GM23338 (cell line): Measurements from ENCODE around the gene MTREX. TPM values are rescaled to one million over a fixed set of nuclear protein-coding genes. Genes with fewer than 3 reads are reported as not detected.

Experiments used
- ATAC-seq: fragments of 200-7000 bp; cut with Tn5 transposase; 3 replicates; pipeline ENCODE4 v1.9.1; 2020
- DNase-seq: peaks from one replicate; pipeline ENCODE4 v3.0.0-alpha.2; 2015; ENCODE audit warnings: low spot score
- H2AFZ ChIP-seq: fragments of 200-600 bp; sonication (generic); 2 replicates; pipeline ENCODE4 v1.8.0; 2016; ENCODE audit warnings: antibody characterized with exemption, mild to moderate bottlenecking, moderate library complexity
- H3F3A ChIP-seq: fragments of 200-600 bp; sonication (generic); replicated peaks from 2 replicates; pipeline ENCODE4 v1.8.0; 2017; ENCODE audit warnings: antibody characterized with exemption, mixed run types, low read depth
- H3K27ac ChIP-seq: fragments of 200-600 bp; sonication (generic); 2 replicates; pipeline ENCODE4 v1.6.1; 2016; ENCODE audit warnings: low read depth
- H3K27me3 ChIP-seq: fragments of 200-600 bp; sonication (generic); 2 replicates; pipeline ENCODE4 v1.8.0; 2016; ENCODE audit warnings: mild to moderate bottlenecking, mixed run types, moderate library complexity; ENCODE audit not compliant: insufficient read depth
- H3K36me3 ChIP-seq: fragments of 200-600 bp; sonication (generic); 2 replicates; pipeline ENCODE4 v1.8.0; 2016; ENCODE audit warnings: mild to moderate bottlenecking; ENCODE audit not compliant: insufficient read depth
- H3K4me1 ChIP-seq: fragments of 200-600 bp; sonication (generic); 2 replicates; pipeline ENCODE4 v1.8.0; 2016; ENCODE audit warnings: mild to moderate bottlenecking, moderate library complexity; ENCODE audit not compliant: insufficient read depth
- H3K4me2 ChIP-seq: fragments of 200-600 bp; sonication (generic); 2 replicates; pipeline ENCODE4 v1.7.1; 2017; ENCODE audit warnings: mixed run types
- H3K4me3 ChIP-seq: fragments of 200-600 bp; sonication (generic); 2 replicates; pipeline ENCODE4 v1.6.1; 2016; ENCODE audit warnings: mixed run types
- H3K79me2 ChIP-seq: fragments of 200-600 bp; sonication (generic); replicated peaks from 2 replicates; pipeline ENCODE4 v1.8.0; 2017; ENCODE audit warnings: mild to moderate bottlenecking; ENCODE audit not compliant: insufficient read depth
- H3K9me2 ChIP-seq: fragments of 200-600 bp; sonication (generic); 2 replicates; pipeline ENCODE4 v1.8.0; 2017; ENCODE audit not compliant: insufficient read depth
- H4K20me1 ChIP-seq: fragments of 200-600 bp; sonication (generic); replicated peaks from 2 replicates; pipeline ENCODE4 v1.8.0; 2017; ENCODE audit warnings: mild to moderate bottlenecking; ENCODE audit not compliant: insufficient read depth
- H3K27ac Mint-ChIP-seq: 2 replicates; pipeline ENCODE4 v1.8.0; 2020; ENCODE audit warnings: inconsistent platforms, mild to moderate bottlenecking, moderate library complexity, mixed read lengths
- H3K27me3 Mint-ChIP-seq: 3 replicates; pipeline ENCODE4 v1.8.0; 2022; ENCODE audit warnings: low read depth, mild to moderate bottlenecking, moderate library complexity, mixed read lengths, inconsistent platforms; ENCODE audit not compliant: insufficient read depth, poor library complexity
- H3K36me3 Mint-ChIP-seq: 3 replicates; pipeline ENCODE4 v1.8.0; 2021; ENCODE audit warnings: low read depth, mild to moderate bottlenecking, inconsistent platforms, moderate library complexity, mixed read lengths
- H3K4me1 Mint-ChIP-seq: 3 replicates; pipeline ENCODE4 v1.8.0; 2020; ENCODE audit warnings: mild to moderate bottlenecking, inconsistent platforms, mixed read lengths
- H3K4me3 Mint-ChIP-seq: 3 replicates; pipeline ENCODE4 v1.8.0; 2021; ENCODE audit warnings: moderate library complexity, mild to moderate bottlenecking, inconsistent platforms, mixed read lengths
- H3K9me3 Mint-ChIP-seq: 3 replicates; pipeline ENCODE4 v1.8.0; 2020; ENCODE audit warnings: moderate library complexity, mild to moderate bottlenecking, inconsistent platforms, mixed read lengths
- CREB1 ChIP-seq: fragments of 250-450 bp; sonication (Bioruptor Pico); IDR thresholded peaks from 2 replicates; pipeline ENCODE4 v1.5.0; 2020; ENCODE audit warnings: low read depth, mild to moderate bottlenecking, moderate library complexity
- EZH2 ChIP-seq: fragments of 200-600 bp; sonication (generic); IDR thresholded peaks from one replicate; pipeline ENCODE4 v1.8.0; 2017; ENCODE audit warnings: antibody characterized with exemption, mild to moderate bottlenecking, low read depth; ENCODE audit not compliant: unreplicated experiment
- POLR2AphosphoS5 ChIP-seq: IDR thresholded peaks from 2 replicates; pipeline ENCODE4 v1.6.1; 2016; ENCODE audit warnings: antibody characterized with exemption, low read depth
- STAT1 ChIP-seq: IDR thresholded peaks from one replicate; pipeline ENCODE4 v1.6.1; 2016; ENCODE audit warnings: antibody characterized with exemption; ENCODE audit not compliant: unreplicated experiment
- polyA plus RNA-seq: library from polyadenylated mRNA; unstranded; fragments of >200 nt; fragmentation: Nextera tagmentation; extraction: Ambion mirVana; gene quantifications from 2 replicates; pipeline ENCODE4 v1.2.1, GENCODE V29; 2016
- total RNA-seq: library from RNA; depleted of rRNA; stranded (reverse); fragments of >200 nt; shearing (Covaris generic); gene quantifications from 2 replicates; pipeline ENCODE4 v1.2.3, GENCODE V29; 2014
- TF ChIP-seq, protein P1 (sequence below): IDR thresholded peaks from 2 replicates; pipeline ENCODE4 v1.6.1; 2016; ENCODE audit warnings: antibody characterized with exemption
- TF ChIP-seq, protein P2 (sequence below): fragments of 250-450 bp; sonication (Bioruptor Pico); IDR thresholded peaks from 2 replicates; pipeline ENCODE4 v1.5.0; 2020; ENCODE audit warnings: mild to moderate bottlenecking, moderate library complexity
- TF ChIP-seq, protein P3 (sequence below): IDR thresholded peaks from one replicate; pipeline ENCODE4 v1.6.1; 2018; ENCODE audit warnings: antibody characterized with exemption; ENCODE audit not compliant: unreplicated experiment

Gene MTREX
- total and polyA plus RNA-seq, 2 experiments from 2014 or later: 47.5 to 94.9 TPM

DNA sequence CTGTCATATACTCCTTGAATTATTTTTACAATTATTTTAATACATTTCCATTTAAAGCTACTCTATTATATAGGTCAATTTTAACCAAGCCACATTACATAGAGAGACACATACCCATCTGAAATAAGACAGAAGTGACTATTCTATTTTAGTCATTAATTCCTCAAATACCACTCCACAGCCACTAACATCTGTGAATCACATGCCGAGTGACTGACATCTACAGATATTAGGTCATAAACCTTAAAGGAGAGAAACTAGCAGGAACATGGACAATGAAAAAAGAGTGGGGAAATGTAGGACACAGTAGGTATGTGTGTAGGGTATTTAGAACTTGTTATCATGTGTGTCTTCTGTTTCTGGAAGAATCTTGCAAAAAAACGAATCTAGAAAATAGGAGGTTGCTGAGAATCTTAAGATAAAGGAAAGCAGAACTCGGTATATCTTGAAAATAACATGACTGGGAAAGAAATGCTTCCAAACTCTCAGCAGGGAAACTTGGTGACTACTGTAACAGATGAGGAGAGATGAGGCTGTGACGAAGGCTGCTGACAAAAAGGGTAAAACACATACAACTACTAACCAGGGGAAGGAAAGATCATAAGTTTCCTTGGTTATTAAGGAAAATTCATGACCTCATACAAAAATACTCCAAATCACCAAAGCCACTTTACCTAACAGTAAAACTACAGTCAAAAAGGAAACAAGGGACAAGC is 142.4 kb downstream of the MTREX start:
- Mint-ChIP-seq H3K4me1 (peaks cover 28% of the 10 kb centered on the region), H3K27me3 (peaks cover 2% of the 10 kb centered on the region), H3K36me3 (peaks cover 14% of the 10 kb centered on the region), H3K9me3 (no peaks in the 10 kb centered on the region), H3K4me3 (no peak overlapping the region), H3K27ac (peak overlapping the region; percentile 59)
- no peaks in the 10 kb centered on the region for H3K27me3 ChIP-seq
- no peaks in the 10 kb centered on the region for H4K20me1 ChIP-seq
- H2AFZ ChIP-seq: no peak overlapping the region
- TF ChIP-seq, protein P1, sequence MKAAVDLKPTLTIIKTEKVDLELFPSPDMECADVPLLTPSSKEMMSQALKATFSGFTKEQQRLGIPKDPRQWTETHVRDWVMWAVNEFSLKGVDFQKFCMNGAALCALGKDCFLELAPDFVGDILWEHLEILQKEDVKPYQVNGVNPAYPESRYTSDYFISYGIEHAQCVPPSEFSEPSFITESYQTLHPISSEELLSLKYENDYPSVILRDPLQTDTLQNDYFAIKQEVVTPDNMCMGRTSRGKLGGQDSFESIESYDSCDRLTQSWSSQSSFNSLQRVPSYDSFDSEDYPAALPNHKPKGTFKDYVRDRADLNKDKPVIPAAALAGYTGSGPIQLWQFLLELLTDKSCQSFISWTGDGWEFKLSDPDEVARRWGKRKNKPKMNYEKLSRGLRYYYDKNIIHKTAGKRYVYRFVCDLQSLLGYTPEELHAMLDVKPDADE: no peak
- TF ChIP-seq STAT1 (no peak), EZH2 (no peak), CREB1 (no peak), POLR2AphosphoS5 (no peak)
- TF ChIP-seq, protein P2, sequence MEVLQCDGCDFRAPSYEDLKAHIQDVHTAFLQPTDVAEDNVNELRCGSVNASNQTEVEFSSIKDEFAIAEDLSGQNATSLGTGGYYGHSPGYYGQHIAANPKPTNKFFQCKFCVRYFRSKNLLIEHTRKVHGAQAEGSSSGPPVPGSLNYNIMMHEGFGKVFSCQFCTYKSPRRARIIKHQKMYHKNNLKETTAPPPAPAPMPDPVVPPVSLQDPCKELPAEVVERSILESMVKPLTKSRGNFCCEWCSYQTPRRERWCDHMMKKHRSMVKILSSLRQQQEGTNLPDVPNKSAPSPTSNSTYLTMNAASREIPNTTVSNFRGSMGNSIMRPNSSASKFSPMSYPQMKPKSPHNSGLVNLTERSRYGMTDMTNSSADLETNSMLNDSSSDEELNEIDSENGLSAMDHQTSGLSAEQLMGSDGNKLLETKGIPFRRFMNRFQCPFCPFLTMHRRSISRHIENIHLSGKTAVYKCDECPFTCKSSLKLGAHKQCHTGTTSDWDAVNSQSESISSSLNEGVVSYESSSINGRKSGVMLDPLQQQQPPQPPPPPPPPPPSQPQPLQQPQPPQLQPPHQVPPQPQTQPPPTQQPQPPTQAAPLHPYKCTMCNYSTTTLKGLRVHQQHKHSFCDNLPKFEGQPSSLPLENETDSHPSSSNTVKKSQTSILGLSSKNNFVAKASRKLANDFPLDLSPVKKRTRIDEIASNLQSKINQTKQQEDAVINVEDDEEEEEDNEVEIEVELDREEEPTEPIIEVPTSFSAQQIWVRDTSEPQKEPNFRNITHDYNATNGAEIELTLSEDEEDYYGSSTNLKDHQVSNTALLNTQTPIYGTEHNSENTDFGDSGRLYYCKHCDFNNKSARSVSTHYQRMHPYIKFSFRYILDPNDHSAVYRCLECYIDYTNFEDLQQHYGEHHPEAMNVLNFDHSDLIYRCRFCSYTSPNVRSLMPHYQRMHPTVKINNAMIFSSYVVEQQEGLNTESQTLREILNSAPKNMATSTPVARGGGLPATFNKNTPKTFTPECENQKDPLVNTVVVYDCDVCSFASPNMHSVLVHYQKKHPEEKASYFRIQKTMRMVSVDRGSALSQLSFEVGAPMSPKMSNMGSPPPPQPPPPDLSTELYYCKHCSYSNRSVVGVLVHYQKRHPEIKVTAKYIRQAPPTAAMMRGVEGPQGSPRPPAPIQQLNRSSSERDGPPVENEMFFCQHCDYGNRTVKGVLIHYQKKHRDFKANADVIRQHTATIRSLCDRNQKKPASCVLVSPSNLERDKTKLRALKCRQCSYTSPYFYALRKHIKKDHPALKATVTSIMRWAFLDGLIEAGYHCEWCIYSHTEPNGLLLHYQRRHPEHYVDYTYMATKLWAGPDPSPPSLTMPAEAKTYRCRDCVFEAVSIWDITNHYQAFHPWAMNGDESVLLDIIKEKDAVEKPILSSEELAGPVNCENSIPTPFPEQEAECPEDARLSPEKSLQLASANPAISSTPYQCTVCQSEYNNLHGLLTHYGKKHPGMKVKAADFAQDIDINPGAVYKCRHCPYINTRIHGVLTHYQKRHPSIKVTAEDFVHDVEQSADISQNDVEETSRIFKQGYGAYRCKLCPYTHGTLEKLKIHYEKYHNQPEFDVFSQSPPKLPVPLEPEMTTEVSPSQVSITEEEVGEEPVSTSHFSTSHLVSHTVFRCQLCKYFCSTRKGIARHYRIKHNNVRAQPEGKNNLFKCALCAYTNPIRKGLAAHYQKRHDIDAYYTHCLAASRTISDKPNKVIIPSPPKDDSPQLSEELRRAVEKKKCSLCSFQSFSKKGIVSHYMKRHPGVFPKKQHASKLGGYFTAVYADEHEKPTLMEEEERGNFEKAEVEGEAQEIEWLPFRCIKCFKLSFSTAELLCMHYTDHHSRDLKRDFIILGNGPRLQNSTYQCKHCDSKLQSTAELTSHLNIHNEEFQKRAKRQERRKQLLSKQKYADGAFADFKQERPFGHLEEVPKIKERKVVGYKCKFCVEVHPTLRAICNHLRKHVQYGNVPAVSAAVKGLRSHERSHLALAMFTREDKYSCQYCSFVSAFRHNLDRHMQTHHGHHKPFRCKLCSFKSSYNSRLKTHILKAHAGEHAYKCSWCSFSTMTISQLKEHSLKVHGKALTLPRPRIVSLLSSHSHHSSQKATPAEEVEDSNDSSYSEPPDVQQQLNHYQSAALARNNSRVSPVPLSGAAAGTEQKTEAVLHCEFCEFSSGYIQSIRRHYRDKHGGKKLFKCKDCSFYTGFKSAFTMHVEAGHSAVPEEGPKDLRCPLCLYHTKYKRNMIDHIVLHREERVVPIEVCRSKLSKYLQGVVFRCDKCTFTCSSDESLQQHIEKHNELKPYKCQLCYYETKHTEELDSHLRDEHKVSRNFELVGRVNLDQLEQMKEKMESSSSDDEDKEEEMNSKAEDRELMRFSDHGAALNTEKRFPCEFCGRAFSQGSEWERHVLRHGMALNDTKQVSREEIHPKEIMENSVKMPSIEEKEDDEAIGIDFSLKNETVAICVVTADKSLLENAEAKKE (CRISPR knock-in tag): no peak
- TF ChIP-seq, protein P3, sequence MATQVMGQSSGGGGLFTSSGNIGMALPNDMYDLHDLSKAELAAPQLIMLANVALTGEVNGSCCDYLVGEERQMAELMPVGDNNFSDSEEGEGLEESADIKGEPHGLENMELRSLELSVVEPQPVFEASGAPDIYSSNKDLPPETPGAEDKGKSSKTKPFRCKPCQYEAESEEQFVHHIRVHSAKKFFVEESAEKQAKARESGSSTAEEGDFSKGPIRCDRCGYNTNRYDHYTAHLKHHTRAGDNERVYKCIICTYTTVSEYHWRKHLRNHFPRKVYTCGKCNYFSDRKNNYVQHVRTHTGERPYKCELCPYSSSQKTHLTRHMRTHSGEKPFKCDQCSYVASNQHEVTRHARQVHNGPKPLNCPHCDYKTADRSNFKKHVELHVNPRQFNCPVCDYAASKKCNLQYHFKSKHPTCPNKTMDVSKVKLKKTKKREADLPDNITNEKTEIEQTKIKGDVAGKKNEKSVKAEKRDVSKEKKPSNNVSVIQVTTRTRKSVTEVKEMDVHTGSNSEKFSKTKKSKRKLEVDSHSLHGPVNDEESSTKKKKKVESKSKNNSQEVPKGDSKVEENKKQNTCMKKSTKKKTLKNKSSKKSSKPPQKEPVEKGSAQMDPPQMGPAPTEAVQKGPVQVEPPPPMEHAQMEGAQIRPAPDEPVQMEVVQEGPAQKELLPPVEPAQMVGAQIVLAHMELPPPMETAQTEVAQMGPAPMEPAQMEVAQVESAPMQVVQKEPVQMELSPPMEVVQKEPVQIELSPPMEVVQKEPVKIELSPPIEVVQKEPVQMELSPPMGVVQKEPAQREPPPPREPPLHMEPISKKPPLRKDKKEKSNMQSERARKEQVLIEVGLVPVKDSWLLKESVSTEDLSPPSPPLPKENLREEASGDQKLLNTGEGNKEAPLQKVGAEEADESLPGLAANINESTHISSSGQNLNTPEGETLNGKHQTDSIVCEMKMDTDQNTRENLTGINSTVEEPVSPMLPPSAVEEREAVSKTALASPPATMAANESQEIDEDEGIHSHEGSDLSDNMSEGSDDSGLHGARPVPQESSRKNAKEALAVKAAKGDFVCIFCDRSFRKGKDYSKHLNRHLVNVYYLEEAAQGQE: no peak
- peaks cover 27% of the 10 kb centered on the region for H3K4me1 ChIP-seq
- H3F3A ChIP-seq: no peaks in the 10 kb centered on the region
- no peaks in the 10 kb centered on the region for H3K36me3 ChIP-seq
- no peak overlapping the region for H3K4me3 ChIP-seq
- H3K9me2 ChIP-seq: 0 out of 2 replicates have a peak, but pooled peaks cover 4% of the 10 kb centered on the region
- ATAC-seq (no peak), DNase-seq (no peak)
- peaks cover 60% of the 10 kb centered on the region for H3K79me2 ChIP-seq
- H3K27ac ChIP-seq: peak overlapping the region; percentile 40; the same call in 1 of the 2 replicates
- H3K4me2 ChIP-seq: no peak overlapping the region
